Small intestine (tissue), 7 donors: Measurements from ENCODE around the gene GMNC. TPM values are rescaled to one million over a fixed set of nuclear protein-coding genes. Genes with fewer than 3 reads are reported as not detected.

ENCODE experiments used
- DNase-seq, 2 donors: peaks; one replicate each; pipeline versions ENCODE4 v3.0.0 to v3.0.0-alpha.2; 2013
- FAIRE-seq: peaks from 2 replicates; lab custom pipeline; 2012; peaks lifted over from hg19 to GRCh38; lab: Jason Lieb, UNC
- H3K27ac ChIP-seq, 3 donors: one replicate each; pipeline ENCODE4 v1.5.1; 2013; ENCODE audit warnings: low read length in 2 of 3, mild to moderate bottlenecking in 2 of 3, control low read depth in 1 of 3, inconsistent platforms in 1 of 3, low read depth in 1 of 3, moderate library complexity in 1 of 3
- H3K27me3 ChIP-seq, 3 donors: one replicate each; pipeline ENCODE4 v1.6.1; 2013; ENCODE audit warnings: low read length in 3 of 3, inconsistent platforms in 1 of 3; ENCODE audit not compliant: control insufficient read depth in 3 of 3, insufficient read depth in 3 of 3
- H3K36me3 ChIP-seq, 3 donors: one replicate each; pipeline ENCODE4 v1.6.1; 2013; ENCODE audit warnings: low read length in 3 of 3, inconsistent platforms in 1 of 3, low read depth in 1 of 3, mild to moderate bottlenecking in 1 of 3, moderate library complexity in 1 of 3; ENCODE audit not compliant: control insufficient read depth in 3 of 3, insufficient read depth in 2 of 3
- H3K4me1 ChIP-seq, 3 donors: one replicate each; pipeline ENCODE4 v1.6.1; 2013; ENCODE audit warnings: low read length in 2 of 3, inconsistent platforms in 1 of 3, low read depth in 1 of 3, mild to moderate bottlenecking in 1 of 3, moderate library complexity in 1 of 3; ENCODE audit not compliant: control insufficient read depth in 3 of 3, insufficient read depth in 2 of 3
- H3K4me3 ChIP-seq, 3 donors: one replicate each; pipeline ENCODE4 v1.5.1; 2013; ENCODE audit warnings: low read length in 3 of 3, control low read depth in 1 of 3, inconsistent platforms in 1 of 3, low read depth in 1 of 3, mild to moderate bottlenecking in 1 of 3, moderate library complexity in 1 of 3
- H3K9me3 ChIP-seq, 2 donors: one replicate each; pipeline ENCODE4 v1.6.1; 2013; ENCODE audit warnings: low read depth in 1 of 2, low read length in 1 of 2; ENCODE audit not compliant: control insufficient read depth in 2 of 2, insufficient read depth in 1 of 2
- WGBS, 3 donors: extraction: QIAGEN DNeasy Blood & Tissue Kit; methylation state at CpG; one replicate each; pipeline ENCODE4 v1.1.7; 2013; 5-methylcytosine and 5-hydroxymethylcytosine counted together
- polyA plus RNA-seq, 4 donors: library from polyadenylated mRNA; stranded (reverse) in 3 of 4; unstranded in 1 of 4; fragments of 200-250 nt in 3 of 4; fragments of 120-200 nt in 1 of 4; gene quantifications; one replicate each; pipeline versions ENCODE4 v1.2.1 to v1.2.3, GENCODE V29; 2013
- donor health status: healthy with polysubstance abuse.
- donor health status: control.
- donor health status: control.
- donor health status: Bipolar disorder and iron deficiency.
- donor health status: healthy.

The GMNC gene
- polyA plus RNA-seq, 4 donors: 0.01 to 0.19 TPM; not detected in 2

DNA sequence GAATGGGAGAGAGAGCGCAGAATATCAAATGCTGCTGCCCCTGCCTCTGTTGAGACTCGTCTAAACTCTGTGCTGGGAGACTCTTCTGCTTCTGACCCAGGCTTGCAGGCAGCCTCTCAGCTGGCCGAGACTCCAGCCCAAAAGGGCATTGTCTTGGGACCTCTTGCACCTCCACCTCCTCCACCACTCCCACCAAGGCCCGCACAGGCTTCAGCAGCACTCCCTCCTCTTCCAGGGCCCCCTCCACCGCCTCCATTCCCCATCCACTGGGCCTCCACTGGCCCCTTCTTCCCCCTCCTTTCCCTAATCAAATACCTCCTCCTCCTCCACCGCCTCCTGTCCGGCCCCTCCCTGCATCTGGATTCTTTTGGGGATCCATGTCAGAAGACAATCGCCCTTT lies 31.3 kb downstream of the GMNC start:
- H3K36me3 ChIP-seq: no peaks in the 10 kb centered on the region
- FAIRE-seq (no peak), DNase-seq (no peak)
- no peaks in the 10 kb centered on the region for H3K27me3 ChIP-seq
- no peak overlapping the region for H3K27ac ChIP-seq
- WGBS, 3 donors: 85 to 88% (median 86%) methylated on average over 7 to 8 of the region's 8 CpGs
- H3K4me1 ChIP-seq: no peaks in the 10 kb centered on the region
- H3K4me3 ChIP-seq: no peak overlapping the region
- H3K9me3 ChIP-seq: no peaks in the 10 kb centered on the region

DNA sequence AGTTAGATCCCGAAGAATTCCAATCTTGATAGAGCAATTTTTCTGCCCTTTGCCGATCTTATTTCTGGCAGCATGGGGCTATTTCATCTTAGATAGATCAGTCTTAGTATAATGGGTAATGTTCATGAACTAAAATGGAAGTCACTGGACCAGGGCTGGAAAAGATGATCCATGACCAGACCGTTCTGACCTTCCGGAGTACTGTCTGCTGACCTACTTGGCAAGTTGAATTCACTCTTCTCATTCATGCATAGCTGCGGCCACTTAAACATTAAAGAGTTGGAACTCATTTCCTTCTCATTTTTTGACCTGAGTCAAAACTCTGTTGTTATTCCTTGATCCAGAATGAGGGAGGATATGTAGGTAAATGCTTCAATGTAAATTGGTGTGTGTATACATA lies 32.5 kb downstream of the GMNC start:
- Histone ChIP-seq H3K27ac (no peak overlapping the region), H3K4me1 (no peaks in the 10 kb centered on the region), H3K36me3 (no peaks in the 10 kb centered on the region), H3K4me3 (no peak overlapping the region), H3K27me3 (no peaks in the 10 kb centered on the region), H3K9me3 (no peaks in the 10 kb centered on the region)
- DNase-seq: no peak
- no peak for FAIRE-seq
- WGBS, 3 donors: 88 to 91% (median 89%) methylated on average over 5 of the region's 5 CpGs

DNA sequence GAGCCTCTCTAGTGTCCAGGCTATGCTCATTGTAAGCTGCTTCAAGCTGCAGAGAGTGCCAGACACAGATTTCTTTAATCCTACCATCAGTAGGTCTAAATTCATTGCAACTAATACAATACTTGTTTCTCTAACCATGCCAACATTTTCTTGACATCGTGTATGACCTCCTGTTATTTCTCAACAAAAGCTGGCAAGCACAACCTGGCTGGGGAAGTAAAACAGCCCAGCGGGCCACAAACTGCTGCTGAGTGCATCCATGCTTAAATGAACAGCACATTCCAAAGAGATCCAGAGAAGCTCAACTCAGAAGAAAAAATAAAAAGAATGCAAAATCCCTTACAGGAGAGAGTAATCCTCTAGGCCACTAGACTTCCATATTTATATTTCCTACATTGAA lies 36.5 kb downstream of the GMNC start:
- H3K36me3 ChIP-seq: no peaks in the 10 kb centered on the region
- no peak for DNase-seq
- no peaks in the 10 kb centered on the region for H3K4me1 ChIP-seq
- no peak overlapping the region for H3K4me3 ChIP-seq
- H3K27ac ChIP-seq: no peak overlapping the region
- H3K9me3 ChIP-seq: no peaks in the 10 kb centered on the region
- no peak for FAIRE-seq
- H3K27me3 ChIP-seq: no peaks in the 10 kb centered on the region
- 73 to 80% (median 75%) methylated on average over 2 of the region's 2 CpGs for WGBS, 3 donors

DNA sequence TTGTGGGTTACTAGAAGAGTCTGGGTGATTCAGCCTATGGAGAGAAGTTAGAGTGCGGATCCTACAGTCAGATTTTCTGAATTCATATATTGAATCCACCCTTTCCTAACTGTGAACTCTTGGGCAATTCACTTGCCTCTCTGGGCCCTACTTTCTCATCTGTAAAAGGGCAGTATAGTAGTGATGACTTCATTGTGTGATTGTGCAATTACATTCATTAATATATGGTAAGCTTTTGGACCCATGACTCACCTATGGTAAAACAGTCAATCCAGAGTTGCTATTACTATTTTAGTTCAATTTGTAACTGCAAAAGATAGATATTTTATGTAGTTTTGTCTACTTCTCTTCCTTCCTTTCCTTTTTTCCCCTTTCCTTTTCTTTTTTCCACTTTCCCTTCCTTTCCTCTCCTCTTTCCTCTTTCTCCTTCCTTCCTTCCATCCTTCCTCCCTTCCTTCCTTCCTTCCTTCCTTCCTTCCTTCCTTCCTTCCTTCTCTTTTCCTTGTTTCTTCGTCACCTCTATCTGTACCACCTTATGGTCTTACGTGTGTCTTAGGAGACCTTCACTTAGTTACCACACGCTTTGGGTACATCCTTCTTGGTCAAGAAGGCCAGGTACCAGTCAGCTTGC lies 37.0 kb downstream of the GMNC start:
- H3K4me1 ChIP-seq: no peaks in the 10 kb centered on the region
- DNase-seq (no peak), FAIRE-seq (no peak)
- H3K27me3 ChIP-seq: no peaks in the 10 kb centered on the region
- no peaks in the 10 kb centered on the region for H3K9me3 ChIP-seq
- no peaks in the 10 kb centered on the region for H3K36me3 ChIP-seq
- no peak overlapping the region for H3K27ac ChIP-seq
- WGBS, 3 donors: 89 to 91% (median 90%) methylated on average over 4 of the region's 4 CpGs
- H3K4me3 ChIP-seq: no peak overlapping the region

DNA sequence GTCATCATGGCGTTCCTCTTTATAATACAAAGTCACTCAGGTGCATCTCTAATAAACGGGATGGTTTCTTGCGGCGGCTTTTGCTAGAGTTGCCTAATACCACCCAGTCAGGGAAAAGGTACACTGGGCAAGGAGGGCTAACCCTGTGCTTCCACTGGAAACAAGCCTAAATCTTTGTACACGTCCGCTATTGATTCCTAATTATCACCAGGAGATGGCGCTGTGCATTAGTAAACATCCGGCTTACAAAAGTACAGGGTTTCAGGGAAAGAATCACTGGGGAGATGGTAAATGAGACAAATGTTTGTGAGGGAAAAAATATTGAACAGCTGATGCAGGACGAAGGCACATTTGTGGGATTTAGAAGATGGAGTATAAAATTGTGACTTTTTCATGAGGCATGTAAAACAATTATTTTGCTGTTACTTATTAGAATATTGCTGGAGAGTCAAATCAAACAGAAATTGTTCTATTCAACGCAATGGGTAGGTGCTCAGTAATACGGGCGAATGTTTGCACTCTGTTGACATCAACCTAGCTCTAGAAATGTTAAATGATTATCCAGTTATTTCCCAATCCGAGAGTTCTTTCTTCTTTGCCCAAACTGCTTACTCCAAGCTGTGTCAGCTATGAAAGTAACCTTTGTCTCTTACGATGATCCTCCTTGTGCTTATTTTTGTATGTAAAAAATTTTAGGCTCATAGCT lies 50.6 kb downstream of the GMNC start:
- H3K36me3 ChIP-seq: no peaks in the 10 kb centered on the region
- FAIRE-seq: no peak
- H3K9me3 ChIP-seq: no peaks in the 10 kb centered on the region
- H3K27ac ChIP-seq: no peak overlapping the region
- WGBS, 3 donors: 34 to 42% (median 38%) methylated on average over 14 of the region's 14 CpGs
- H3K4me3 ChIP-seq: no peak overlapping the region
- H3K4me1 ChIP-seq: no peaks in the 10 kb centered on the region
- DNase-seq: peak; percentile 13 to 56
- H3K27me3 ChIP-seq: no peaks in the 10 kb centered on the region

DNA sequence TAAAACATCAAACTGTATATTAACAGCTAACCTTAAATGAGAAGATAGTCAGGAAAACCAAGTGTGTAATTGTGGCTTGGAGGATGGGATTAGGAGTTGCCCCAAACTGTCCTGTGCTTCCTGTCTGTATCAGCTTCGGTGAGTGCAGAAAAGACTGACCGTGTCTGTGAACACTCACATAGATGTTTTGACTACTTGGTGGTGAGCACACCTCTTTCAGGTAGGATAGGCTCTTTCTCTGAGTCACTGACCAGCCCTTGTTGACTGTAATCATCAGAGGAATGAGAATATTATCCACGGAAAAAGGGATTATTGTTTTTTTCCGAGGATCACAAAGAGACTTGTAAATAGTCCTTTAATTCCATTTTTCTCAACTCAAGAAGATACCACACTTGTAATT lies 51.5 kb downstream of the GMNC start:
- no peak overlapping the region for H3K4me3 ChIP-seq
- no peaks in the 10 kb centered on the region for H3K9me3 ChIP-seq
- FAIRE-seq (no peak), DNase-seq (no peak)
- no peak overlapping the region for H3K27ac ChIP-seq
- no peaks in the 10 kb centered on the region for H3K4me1 ChIP-seq
- H3K36me3 ChIP-seq: no peaks in the 10 kb centered on the region
- no peaks in the 10 kb centered on the region for H3K27me3 ChIP-seq
- WGBS, 3 donors: 79 to 82% (median 79%) methylated on average over 4 of the region's 4 CpGs

DNA sequence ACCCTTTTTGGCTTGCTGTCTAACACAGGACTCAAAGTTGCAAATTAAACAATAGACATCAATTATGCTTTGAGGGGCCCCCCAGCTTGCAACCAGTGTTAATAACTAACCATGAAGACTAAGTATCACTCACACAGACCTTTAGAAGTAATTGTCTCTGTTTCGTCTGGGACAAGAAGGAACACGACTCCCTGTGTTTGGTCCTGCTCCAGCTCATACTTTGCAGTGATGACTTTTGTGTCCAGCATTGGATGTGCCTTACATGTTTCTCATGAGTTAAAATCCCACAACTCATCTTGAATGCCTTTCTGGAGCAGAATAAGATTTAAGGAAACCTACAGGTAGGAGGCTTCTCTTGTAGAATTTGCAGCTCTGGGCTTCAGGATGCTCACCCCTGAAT lies 53.1 kb downstream of the GMNC start:
- H3K4me1 ChIP-seq: no peaks in the 10 kb centered on the region
- WGBS, 3 donors: 34 to 66% (median 47%) methylated on average over 2 of the region's 2 CpGs
- H3K4me3 ChIP-seq: no peak overlapping the region
- DNase-seq (no peak), FAIRE-seq (no peak)
- no peaks in the 10 kb centered on the region for H3K36me3 ChIP-seq
- no peak overlapping the region for H3K27ac ChIP-seq
- H3K27me3 ChIP-seq: no peaks in the 10 kb centered on the region
- H3K9me3 ChIP-seq: no peaks in the 10 kb centered on the region

DNA sequence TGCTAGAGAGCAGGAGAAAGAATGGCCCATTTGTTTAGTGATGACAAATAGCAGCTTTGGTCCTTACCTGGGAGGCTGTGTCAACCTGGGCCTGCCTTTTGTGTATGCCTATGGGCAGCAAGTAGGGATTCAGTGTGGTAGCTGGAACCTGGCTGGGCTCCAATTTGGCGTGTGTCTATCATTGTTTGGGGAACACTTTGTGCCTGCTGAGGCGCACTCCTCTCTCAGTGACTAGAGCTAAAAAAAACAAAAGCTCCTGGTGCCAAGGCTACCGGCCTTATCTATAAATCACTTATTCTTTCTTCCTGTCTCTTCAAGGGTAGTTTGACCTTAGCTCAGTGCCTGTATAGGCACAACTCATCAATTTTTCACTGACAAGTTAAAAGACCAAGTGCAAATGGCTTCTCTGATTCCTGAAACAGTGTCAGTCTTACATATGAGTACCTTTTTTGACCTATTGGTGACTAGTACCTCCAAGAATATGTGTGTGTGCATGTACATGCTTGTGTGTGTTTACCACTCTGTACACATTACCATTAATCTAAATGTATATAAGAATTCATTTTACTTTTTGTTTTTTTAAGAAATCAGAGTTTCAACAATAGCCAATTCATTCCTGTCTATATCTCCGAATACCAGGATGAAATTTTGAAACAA lies 54.6 kb downstream of the GMNC start:
- no peak overlapping the region for H3K27ac ChIP-seq
- H3K4me1 ChIP-seq: no peaks in the 10 kb centered on the region
- H3K9me3 ChIP-seq: no peaks in the 10 kb centered on the region
- H3K4me3 ChIP-seq: no peak overlapping the region
- FAIRE-seq: no peak
- WGBS, 3 donors: 22 to 41% (median 23%) methylated on average over 4 of the region's 4 CpGs
- no peak for DNase-seq
- no peaks in the 10 kb centered on the region for H3K27me3 ChIP-seq
- no peaks in the 10 kb centered on the region for H3K36me3 ChIP-seq
